Measurements from ENCODE around the gene SNRPN. TPM values are rescaled to one million over a fixed set of nuclear protein-coding genes. Genes with fewer than 3 reads are reported as not detected.
"Not testable (repeated sequence)": the region's sequence is repeated elsewhere in the genome, so short reads cannot be mapped to it uniquely, and the experiment has no call there.

SNRPN gene
- 10 to 100 TPM; 32.7 to 75.4 (median 58.8) TPM for polyA plus RNA-seq
- long read RNA-seq, donor 1, result 0 reads
- long read RNA-seq, donor 2, transcript SNRPN-202 (10 exons, 1,528 nt), result major isoform, 10 of 10 reads
- long read RNA-seq, donor 2, partial matches to known transcripts, result 0 of 10 reads
- long read RNA-seq, donor 2, other reads (novel, unspliced or antisense), result 0 of 10 reads
- long read RNA-seq, donor 3, transcript SNRPN-202 (10 exons, 1,528 nt), result major isoform, 19 of 58 reads
- long read RNA-seq, donor 3, partial matches to known transcripts, result 37 of 58 reads
- long read RNA-seq, donor 3, other reads (novel, unspliced or antisense), result 0 of 58 reads
- long read RNA-seq, donor 4, result 0 reads
- long read RNA-seq, donor 5, transcript SNRPN-202 (10 exons, 1,528 nt), result major isoform, 5 of 21 reads
- long read RNA-seq, donor 5, partial matches to known transcripts, result 16 of 21 reads
- long read RNA-seq, donor 5, other reads (novel, unspliced or antisense), result 0 of 21 reads
- long read RNA-seq, donor 6, transcript SNRPN-202 (10 exons, 1,528 nt), result major isoform, 20 of 50 reads
- long read RNA-seq, donor 6, partial matches to known transcripts, result 28 of 50 reads
- long read RNA-seq, donor 6, other reads (novel, unspliced or antisense), result 0 of 50 reads
- long read RNA-seq, donor 7, result 0 reads
- long read RNA-seq, donor 8, transcript SNRPN-202 (10 exons, 1,528 nt), result major isoform, 5 of 16 reads
- long read RNA-seq, donor 8, partial matches to known transcripts, result 10 of 16 reads
- long read RNA-seq, donor 8, other reads (novel, unspliced or antisense), result 0 of 16 reads
- long read RNA-seq, donor 9, partial matches to known transcripts, result 5 of 6 reads
- long read RNA-seq, donor 9, other reads (novel, unspliced or antisense), result 0 of 6 reads
- long read RNA-seq, donor 10, transcript SNRPN-202 (10 exons, 1,528 nt), result major isoform, 24 of 51 reads
- long read RNA-seq, donor 10, partial matches to known transcripts, result 20 of 51 reads
- long read RNA-seq, donor 10, other reads (novel, unspliced or antisense), result 5 of 51 reads

- H3K4me3 ChIP-seq (ENCODE audit: low read depth in 1 of 3, low read length in 3 of 3), result peak within 1 kb of the TSS; percentile 65 to 83 (median 76)
- H3K9me3 ChIP-seq (ENCODE audit: control insufficient read depth in 2 of 2, insufficient read depth in 1 of 2, low read depth in 1 of 2, low read length in 1 of 2), result peaks cover 0 to 4% of the 10 kb centered on the region in 2 donors
- no peaks in the 10 kb centered on the region for H3K36me3 ChIP-seq (ENCODE audit: control insufficient read depth in 3 of 3, insufficient read depth in 2 of 3, low read depth in 1 of 3, low read length in 3 of 3)
- FAIRE-seq, result no peak
- no peaks in the 10 kb centered on the region for H3K27me3 ChIP-seq (ENCODE audit: control insufficient read depth in 3 of 3, insufficient read depth in 3 of 3, low read length in 3 of 3)
- H3K4me1 ChIP-seq (ENCODE audit: control insufficient read depth in 3 of 3, insufficient read depth in 2 of 3, low read depth in 1 of 3, low read length in 2 of 3), result no peaks in the 10 kb centered on the region
- 44 to 54% (median 53%) methylated on average over 47 of the region's 47 CpGs for WGBS, 3 donors
- peak; percentile 60 to 72 for DNase-seq
- peak within 1 kb of the TSS; percentile 65 to 84 (median 78) for H3K27ac ChIP-seq (ENCODE audit: low read depth in 1 of 3, low read length in 2 of 3)
Measured at GRCh38 chr15:24954783-24955530, at the start of gene SNRPN, which contains the start of gene SNURF. Gene SNRPN, plus strand, starts transcription at chr15:24954987. Its CDS starts 19,467 bp downstream, at chr15:24974454. Gene SNURF, plus strand, starts transcription at chr15:24954987. Its CDS starts 62 bp downstream, at chr15:24955049.

DNA sequence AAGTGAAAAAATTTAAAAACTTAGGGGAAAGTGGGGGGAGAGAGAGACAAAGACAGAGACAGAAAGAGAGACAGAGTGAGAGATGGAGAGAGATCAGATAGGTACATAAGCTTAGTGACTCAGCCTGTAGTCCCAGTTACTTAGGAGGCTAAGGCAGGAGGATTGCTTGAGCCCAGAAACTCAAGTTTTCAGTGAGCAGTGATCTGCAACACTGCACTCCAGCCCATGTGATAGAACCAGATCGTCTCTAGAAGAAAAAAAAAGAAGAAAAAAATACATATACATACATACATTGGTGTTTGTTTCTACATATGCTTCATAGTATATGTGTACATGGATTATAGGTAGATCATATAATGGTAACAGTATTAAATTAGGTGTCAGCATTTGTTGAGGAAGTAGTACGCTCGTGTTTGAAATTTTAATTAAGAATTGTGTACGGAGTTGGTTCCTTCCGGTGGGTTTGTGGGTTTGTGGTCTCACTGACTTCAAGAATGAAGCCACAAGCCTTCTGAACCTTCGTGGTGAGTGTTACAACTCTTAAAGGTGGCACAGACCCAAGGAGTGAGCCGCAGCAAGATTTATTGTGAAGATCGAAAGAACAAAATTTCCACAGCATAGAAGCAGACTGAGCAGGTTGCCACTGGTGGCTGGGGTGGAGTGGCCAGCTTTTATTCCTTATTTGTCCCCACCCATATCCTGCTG is 38.3 kb upstream of the SNRPN start:
- 63 to 76% (median 71%) methylated on average over 8 of the region's 8 CpGs for WGBS, 3 donors
- Histone ChIP-seq H3K4me1 (ENCODE audit: control insufficient read depth in 3 of 3, insufficient read depth in 2 of 3, low read depth in 1 of 3, low read length in 2 of 3) (no peaks in the 10 kb centered on the region), H3K27me3 (ENCODE audit: control insufficient read depth in 3 of 3, insufficient read depth in 3 of 3, low read length in 3 of 3) (no peaks in the 10 kb centered on the region), H3K27ac (ENCODE audit: low read depth in 1 of 3, low read length in 2 of 3) (no peak overlapping the region), H3K4me3 (ENCODE audit: low read depth in 1 of 3, low read length in 3 of 3) (no peak overlapping the region), H3K36me3 (ENCODE audit: control insufficient read depth in 3 of 3, insufficient read depth in 2 of 3, low read depth in 1 of 3, low read length in 3 of 3) (no peaks in the 10 kb centered on the region), H3K9me3 (ENCODE audit: control insufficient read depth in 2 of 2, insufficient read depth in 1 of 2, low read depth in 1 of 2, low read length in 1 of 2) (peaks cover 3 to 12% of the 10 kb centered on the region in 2 donors)
- no peak for FAIRE-seq
- no peak for DNase-seq

- Histone ChIP-seq H3K4me1 (ENCODE audit: control insufficient read depth in 3 of 3, insufficient read depth in 2 of 3, low read depth in 1 of 3, low read length in 2 of 3) (no peaks in the 10 kb centered on the region), H3K36me3 (ENCODE audit: control insufficient read depth in 3 of 3, insufficient read depth in 2 of 3, low read depth in 1 of 3, low read length in 3 of 3) (no peaks in the 10 kb centered on the region), H3K4me3 (ENCODE audit: low read depth in 1 of 3, low read length in 3 of 3) (no peak overlapping the region), H3K27me3 (ENCODE audit: control insufficient read depth in 3 of 3, insufficient read depth in 3 of 3, low read length in 3 of 3) (no peaks in the 10 kb centered on the region), H3K27ac (ENCODE audit: low read depth in 1 of 3, low read length in 2 of 3) (no peak overlapping the region), H3K9me3 (ENCODE audit: control insufficient read depth in 2 of 2, insufficient read depth in 1 of 2, low read depth in 1 of 2, low read length in 1 of 2) (peaks cover 3 to 7% of the 10 kb centered on the region in 2 donors)
- 88 to 93% (median 92%) methylated on average over 14 of the region's 14 CpGs for WGBS, 3 donors
- FAIRE-seq, result no peak
- no peak for DNase-seq
Measured at GRCh38 chr15:24917431-24917830, 37.4 kb upstream of the SNRPN start.

- H3K27ac ChIP-seq (ENCODE audit: low read depth in 1 of 3, low read length in 2 of 3), result no peak overlapping the region
- 65 to 91% (median 77%) methylated on average over 2 of the region's 2 CpGs for WGBS, 3 donors
- no peak overlapping the region for H3K4me3 ChIP-seq (ENCODE audit: low read depth in 1 of 3, low read length in 3 of 3)
- no peaks in the 10 kb centered on the region for H3K36me3 ChIP-seq (ENCODE audit: control insufficient read depth in 3 of 3, insufficient read depth in 2 of 3, low read depth in 1 of 3, low read length in 3 of 3)
- H3K27me3 ChIP-seq (ENCODE audit: control insufficient read depth in 3 of 3, insufficient read depth in 3 of 3, low read length in 3 of 3), result no peaks in the 10 kb centered on the region
- H3K4me1 ChIP-seq (ENCODE audit: control insufficient read depth in 3 of 3, insufficient read depth in 2 of 3, low read depth in 1 of 3, low read length in 2 of 3), result no peaks in the 10 kb centered on the region
- peaks cover 1 to 3% of the 10 kb centered on the region in 2 donors for H3K9me3 ChIP-seq (ENCODE audit: control insufficient read depth in 2 of 2, insufficient read depth in 1 of 2, low read depth in 1 of 2, low read length in 1 of 2)
- no peak for DNase-seq
- no peak for FAIRE-seq
Measured at GRCh38 chr15:24919446-24919845, 35.3 kb upstream of the SNRPN start.

- WGBS, 3 donors, result 77 to 88% (median 84%) methylated on average over 6 of the region's 6 CpGs
- DNase-seq; H3K27ac ChIP-seq (ENCODE audit: low read depth in 1 of 3, low read length in 2 of 3); H3K27me3 ChIP-seq (ENCODE audit: control insufficient read depth in 3 of 3, insufficient read depth in 3 of 3, low read length in 3 of 3); H3K4me3 ChIP-seq (ENCODE audit: low read depth in 1 of 3, low read length in 3 of 3); H3K4me1 ChIP-seq (ENCODE audit: control insufficient read depth in 3 of 3, insufficient read depth in 2 of 3, low read depth in 1 of 3, low read length in 2 of 3); FAIRE-seq; H3K36me3 ChIP-seq (ENCODE audit: control insufficient read depth in 3 of 3, insufficient read depth in 2 of 3, low read depth in 1 of 3, low read length in 3 of 3): not testable (repeated sequence)
- H3K9me3 ChIP-seq (ENCODE audit: control insufficient read depth in 2 of 2, insufficient read depth in 1 of 2, low read depth in 1 of 2, low read length in 1 of 2), result peaks cover 0 to 12% of the 10 kb centered on the region in 2 donors
Measured at GRCh38 chr15:24922781-24923180, 32.0 kb upstream of the SNRPN start.

DNA sequence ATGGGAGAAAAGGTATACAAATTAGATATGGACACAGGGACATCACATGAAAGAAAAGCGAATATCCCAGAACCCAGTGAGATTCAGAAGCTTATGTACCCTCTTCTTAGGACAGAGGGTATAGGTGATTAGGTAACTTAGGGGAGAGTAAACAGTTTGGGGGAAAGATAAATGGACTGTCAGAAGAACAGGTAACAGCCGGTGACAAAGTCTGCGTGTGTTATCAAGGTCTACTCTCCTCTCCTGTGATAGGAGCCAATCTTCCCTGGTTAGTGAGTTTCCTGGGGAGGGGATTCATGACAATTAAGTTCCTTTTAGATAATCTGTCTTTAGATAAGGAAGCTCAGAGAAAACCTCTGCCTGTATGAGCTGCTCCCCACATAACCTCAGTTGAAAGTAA is 30.6 kb upstream of the SNRPN start:
- H3K4me3 ChIP-seq (ENCODE audit: low read depth in 1 of 3, low read length in 3 of 3), result no peak overlapping the region
- no peak for FAIRE-seq
- WGBS, 3 donors, result 56 to 68% (median 63%) methylated on average over 3 of the region's 3 CpGs
- no peak for DNase-seq
- H3K36me3 ChIP-seq (ENCODE audit: control insufficient read depth in 3 of 3, insufficient read depth in 2 of 3, low read depth in 1 of 3, low read length in 3 of 3), result no peaks in the 10 kb centered on the region
- H3K27ac ChIP-seq (ENCODE audit: low read depth in 1 of 3, low read length in 2 of 3), result peak overlapping the region in 1 of 3 donors; percentile 53
- H3K9me3 ChIP-seq (ENCODE audit: control insufficient read depth in 2 of 2, insufficient read depth in 1 of 2, low read depth in 1 of 2, low read length in 1 of 2), result peaks cover 1 to 12% of the 10 kb centered on the region in 2 donors
- no peaks in the 10 kb centered on the region for H3K4me1 ChIP-seq (ENCODE audit: control insufficient read depth in 3 of 3, insufficient read depth in 2 of 3, low read depth in 1 of 3, low read length in 2 of 3)
- H3K27me3 ChIP-seq (ENCODE audit: control insufficient read depth in 3 of 3, insufficient read depth in 3 of 3, low read length in 3 of 3), result no peaks in the 10 kb centered on the region

GRCh38 chr15:24924621-24925020 is 30.2 kb upstream of the SNRPN start:
- no peaks in the 10 kb centered on the region for H3K27me3 ChIP-seq (ENCODE audit: control insufficient read depth in 3 of 3, insufficient read depth in 3 of 3, low read length in 3 of 3)
- no peaks in the 10 kb centered on the region for H3K4me1 ChIP-seq (ENCODE audit: control insufficient read depth in 3 of 3, insufficient read depth in 2 of 3, low read depth in 1 of 3, low read length in 2 of 3)
- 45 to 63% (median 54%) methylated on average over 2 of the region's 2 CpGs for WGBS, 3 donors
- peak overlapping the region in 1 of 3 donors; percentile 53 for H3K27ac ChIP-seq (ENCODE audit: low read depth in 1 of 3, low read length in 2 of 3)
- no peak for DNase-seq
- no peaks in the 10 kb centered on the region for H3K36me3 ChIP-seq (ENCODE audit: control insufficient read depth in 3 of 3, insufficient read depth in 2 of 3, low read depth in 1 of 3, low read length in 3 of 3)
- FAIRE-seq, result no peak
- no peak overlapping the region for H3K4me3 ChIP-seq (ENCODE audit: low read depth in 1 of 3, low read length in 3 of 3)
- peaks cover 1 to 12% of the 10 kb centered on the region in 2 donors for H3K9me3 ChIP-seq (ENCODE audit: control insufficient read depth in 2 of 2, insufficient read depth in 1 of 2, low read depth in 1 of 2, low read length in 1 of 2)
